GM18868 (cell line): ENCODE results near the gene NUDT16L1.
A peak's percentile ranks its signal among the peaks of the same experiment; 100 is the strongest.

Experiments
- ATAC-seq: cut with Tn5 transposase; IDR thresholded peaks from one replicate; pipeline ENCODE4 v1.9.1; 2021; ENCODE audit warnings: mild to moderate bottlenecking, moderate library complexity; ENCODE audit not compliant: unreplicated experiment

Gene NUDT16L1

GRCh38 chr16:4693956-4694641 is 737 bp downstream of the NUDT16L1 start:
- peak; percentile 9 for ATAC-seq

GRCh38 chr16:4694642-4695451 is 1.5 kb downstream of the NUDT16L1 start:
- ATAC-seq: no peak

- ATAC-seq: no peak
Measured at GRCh38 chr16:4695473-4696171, 2.3 kb downstream of the NUDT16L1 start.

GRCh38 chr16:4696172-4696904 is 3.0 kb downstream of the NUDT16L1 start:
- no peak for ATAC-seq

DNA sequence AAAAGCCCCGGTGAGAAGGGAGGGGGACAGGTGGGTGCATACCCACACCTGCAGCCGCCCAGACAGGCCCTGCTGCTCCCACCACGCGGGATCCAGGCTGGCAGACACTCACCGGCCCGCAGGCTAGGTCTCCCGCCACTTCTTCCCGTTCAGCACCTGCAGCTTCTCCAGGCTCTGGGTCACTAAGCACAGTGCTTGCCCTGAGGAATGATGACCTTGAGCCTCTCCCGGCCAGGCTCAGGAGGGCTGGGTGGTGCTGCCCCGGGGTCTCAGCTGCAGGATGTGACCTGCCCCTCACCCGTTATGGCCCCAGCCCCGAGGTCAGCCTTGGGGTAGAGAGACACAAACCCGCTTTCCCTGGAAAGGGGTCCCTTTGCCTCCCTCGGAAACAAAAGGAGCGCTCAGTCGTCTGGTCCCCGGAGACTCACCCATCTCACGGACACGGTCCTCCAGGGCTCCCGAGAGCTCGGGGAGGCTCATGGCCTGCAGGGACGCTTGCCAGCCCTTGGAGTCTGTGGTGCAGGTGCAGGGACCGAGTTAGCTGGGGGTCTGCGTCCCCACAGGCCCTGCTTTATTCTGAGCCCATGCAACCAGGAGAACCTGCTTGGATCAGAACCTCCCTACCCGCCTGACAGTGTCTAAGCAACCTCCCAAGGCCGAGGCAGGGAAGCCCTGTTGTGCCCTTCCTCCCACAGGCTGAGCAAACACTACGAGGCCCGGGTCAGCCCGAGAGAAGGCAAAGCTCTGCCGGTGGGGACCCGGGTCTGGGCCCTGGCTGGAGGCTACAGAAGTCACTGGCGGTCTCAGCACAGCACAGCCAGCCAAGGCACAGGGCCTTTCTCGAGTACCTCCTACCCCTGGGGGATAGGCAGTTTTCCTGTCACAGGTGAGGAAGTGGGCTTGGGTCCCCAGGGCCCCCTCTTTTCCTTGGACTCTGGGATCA is 3.8 kb downstream of the NUDT16L1 start:
- ATAC-seq: no peak

DNA sequence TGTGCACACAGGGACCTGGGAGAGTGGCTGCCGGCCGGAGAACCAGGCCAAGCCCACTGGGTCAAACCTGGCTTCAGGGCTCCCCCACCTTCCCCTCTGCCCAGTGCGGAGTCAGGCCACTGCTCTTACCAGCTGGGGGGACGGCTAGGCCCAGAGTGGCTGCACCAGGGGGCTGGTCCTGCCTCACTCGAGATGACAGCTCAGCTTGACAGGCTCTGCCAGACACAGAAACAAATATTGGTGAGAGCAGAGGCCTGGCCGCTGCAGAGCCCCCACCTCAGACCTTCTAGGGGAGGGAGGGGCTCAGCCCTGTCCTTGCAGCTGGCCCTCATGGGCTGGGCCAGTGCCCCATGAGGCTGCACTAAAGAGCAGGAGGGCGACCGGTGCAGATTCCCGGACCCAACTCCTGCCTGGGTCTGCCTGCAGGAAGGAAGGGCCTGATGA is 4.5 kb downstream of the NUDT16L1 start:
- no peak for ATAC-seq

DNA sequence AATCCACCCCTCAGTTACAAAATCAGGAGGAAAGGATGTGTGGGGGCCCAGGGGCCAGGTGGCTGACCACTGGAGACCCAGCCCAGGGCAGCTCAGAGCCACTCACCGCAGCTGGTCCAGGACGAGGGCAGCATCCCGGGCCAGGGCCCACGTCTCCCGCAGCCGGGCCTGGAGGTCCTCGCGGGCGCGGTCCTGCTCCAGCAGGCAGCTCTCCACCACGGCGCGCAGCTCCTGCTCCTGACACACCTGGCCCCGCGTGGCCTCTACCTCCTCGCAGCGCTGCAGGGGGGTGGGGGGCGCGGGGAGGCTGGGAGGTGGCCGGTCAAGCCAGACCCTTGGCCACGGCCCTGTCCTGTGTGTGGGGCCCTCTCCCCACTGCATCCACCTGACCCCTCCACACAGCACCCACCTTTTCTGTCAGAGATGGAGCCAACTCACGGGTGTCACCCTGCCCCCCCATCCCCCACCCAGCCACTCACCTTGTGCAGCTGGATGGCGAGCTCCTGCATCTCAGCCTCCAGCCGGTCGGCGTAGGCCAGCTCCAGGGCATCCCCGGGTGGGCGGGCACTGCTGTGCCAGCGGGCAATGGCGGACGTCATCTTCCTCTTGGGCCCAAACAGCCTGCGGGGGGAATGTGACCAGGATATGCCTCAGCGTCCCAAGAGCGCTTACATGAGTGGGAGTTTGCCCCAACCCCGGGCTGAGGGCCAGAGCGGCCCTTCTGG is 5.1 kb downstream of the NUDT16L1 start:
- no peak for ATAC-seq

DNA sequence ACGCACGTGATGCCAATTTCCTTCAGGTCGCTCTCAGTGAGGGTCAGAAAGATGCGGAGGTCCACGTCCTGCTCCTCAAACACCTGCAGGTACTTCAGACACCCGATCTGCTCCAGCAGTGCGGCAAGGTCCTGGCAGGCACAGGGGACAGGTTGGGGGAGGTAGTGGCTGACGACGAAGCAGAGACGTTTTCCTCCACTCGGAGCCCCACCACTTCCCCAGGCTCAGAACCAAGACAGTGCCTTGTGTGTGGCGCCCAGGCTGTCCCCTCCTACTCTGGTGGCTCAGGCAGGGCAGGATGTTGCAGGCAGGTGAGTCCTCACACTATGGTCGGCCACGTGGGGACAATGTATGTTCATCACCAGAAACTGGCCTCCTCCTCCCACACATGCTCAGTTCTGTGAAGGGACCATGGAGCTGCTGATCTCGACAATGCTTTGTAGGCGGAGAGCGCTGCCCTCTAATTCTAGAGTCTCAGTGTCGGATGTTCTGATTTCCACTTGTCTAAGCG is 5.7 kb downstream of the NUDT16L1 start:
- ATAC-seq: no peak

DNA sequence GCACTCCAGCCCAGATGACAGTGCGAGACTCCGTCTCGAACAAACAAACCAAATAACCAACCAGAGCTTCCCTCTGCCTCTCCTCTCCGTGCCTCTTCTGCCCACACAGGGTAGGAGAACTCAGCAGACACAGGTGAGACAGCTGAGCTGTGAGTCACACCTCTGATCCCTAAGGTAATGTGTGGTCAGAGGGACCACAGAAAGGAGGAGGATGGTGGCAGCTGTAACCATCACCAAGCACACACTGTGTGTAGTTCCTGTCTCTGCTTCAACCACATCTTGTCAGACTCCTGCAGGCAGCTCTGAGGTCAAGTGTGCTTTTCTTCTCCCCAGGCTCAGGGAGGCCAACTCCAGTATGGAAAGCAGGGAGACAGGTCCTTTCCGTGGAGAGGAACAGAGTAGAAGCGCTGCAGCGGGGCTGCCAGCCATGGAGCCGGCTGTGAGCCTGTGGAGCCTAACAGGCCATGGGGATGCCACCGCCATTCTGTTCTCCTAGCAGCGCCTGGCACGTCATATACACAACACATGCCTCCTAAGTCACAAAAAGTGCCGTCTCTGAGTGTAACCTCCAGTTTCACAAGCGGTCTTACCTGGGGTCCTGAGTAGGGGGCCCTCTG is 7.1 kb downstream of the NUDT16L1 start:
- no peak for ATAC-seq

DNA sequence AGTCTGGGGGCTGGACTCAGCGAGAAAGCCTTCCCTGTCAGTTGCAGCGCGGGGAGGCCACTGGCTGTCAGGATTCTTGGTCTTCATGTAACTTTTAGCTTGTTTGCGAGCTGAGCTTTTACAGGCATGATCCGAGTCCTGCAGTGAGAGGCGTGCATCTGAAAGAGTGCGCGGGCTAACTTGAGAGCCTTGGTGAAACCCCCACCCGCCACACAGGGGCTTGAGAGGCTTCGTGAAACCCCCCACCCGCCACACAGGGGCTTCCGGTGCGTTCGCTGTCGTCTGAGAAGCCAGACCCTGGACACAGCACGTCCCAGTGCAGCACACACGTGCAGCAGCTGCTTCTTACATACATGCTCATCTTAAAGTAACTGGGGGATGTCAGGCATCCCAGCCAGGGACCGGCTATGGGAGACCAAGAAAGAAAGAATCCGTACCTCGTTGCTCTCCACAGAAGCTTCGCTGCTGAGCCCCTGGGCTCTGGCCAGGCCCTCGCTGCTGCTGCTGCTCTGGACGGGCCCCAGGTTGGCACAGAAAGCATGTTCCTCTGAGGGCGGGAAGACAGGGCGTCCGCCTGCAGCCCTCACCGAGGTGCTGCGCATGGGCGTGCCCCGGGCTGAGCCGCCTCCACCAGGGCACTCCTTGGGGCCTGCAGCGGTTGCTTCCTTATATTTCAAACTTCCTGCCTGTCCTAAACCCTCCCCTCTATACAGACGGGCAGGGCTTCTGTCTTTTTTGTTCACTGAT is 7.8 kb downstream of the NUDT16L1 start:
- ATAC-seq: no peak

DNA sequence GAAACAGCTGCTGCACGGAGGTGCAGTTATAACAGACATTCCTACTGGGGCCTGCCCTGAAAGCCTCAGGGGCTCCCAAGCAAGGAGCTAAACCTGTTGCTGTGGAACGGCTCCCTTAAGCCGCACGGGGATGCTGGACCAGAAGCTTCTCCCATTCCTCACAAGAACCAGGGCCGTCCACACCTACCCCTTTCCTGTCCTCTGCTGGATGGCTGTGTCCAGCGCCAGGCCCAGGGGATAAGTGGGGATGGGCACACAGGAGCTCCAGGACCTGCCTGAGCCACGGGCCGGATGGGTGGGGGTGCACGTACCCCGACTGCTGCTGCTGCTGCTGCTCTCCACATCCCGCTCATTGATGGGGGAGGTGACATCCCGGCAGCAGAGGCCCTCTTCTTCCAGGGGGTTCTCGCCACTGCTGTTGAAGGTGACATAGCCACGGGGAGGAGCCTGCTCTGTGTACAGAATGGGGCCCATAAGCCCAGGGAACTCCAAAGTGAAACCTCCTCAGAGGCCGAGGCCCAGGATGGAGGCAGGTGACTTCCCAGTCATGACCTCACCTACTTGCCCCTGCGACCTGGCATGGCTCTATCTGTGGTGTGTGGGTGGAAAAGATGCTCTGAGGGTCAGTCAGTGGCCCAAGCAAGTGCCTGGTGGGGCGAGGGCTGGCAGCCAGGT is 8.6 kb downstream of the NUDT16L1 start:
- no peak for ATAC-seq

- ATAC-seq: no peak
Measured at GRCh38 chr16:4702466-4702808, 9.1 kb downstream of the NUDT16L1 start.

DNA sequence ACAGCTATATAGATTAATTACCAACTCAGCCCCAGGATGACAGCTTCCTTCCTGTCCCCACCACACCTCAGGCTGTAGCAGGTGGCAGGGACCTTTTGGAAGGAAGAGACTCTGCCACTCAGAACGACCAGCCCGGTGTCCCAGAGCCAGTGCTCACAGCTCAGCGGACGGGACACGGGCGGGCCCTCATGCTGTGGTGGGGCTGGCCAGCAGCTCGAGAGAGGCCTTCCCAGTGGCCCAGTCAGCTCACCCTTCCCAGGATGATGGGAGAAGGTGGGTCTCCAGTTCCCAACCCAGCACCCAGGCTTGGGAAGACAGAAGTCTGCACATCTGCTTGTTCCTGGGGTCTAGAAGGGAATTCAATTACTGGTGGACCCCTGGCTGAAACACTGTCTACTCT is 10.5 kb downstream of the NUDT16L1 start:
- ATAC-seq: no peak

- ATAC-seq: no peak
Measured at GRCh38 chr16:4704491-4704890, 11.1 kb downstream of the NUDT16L1 start.

DNA sequence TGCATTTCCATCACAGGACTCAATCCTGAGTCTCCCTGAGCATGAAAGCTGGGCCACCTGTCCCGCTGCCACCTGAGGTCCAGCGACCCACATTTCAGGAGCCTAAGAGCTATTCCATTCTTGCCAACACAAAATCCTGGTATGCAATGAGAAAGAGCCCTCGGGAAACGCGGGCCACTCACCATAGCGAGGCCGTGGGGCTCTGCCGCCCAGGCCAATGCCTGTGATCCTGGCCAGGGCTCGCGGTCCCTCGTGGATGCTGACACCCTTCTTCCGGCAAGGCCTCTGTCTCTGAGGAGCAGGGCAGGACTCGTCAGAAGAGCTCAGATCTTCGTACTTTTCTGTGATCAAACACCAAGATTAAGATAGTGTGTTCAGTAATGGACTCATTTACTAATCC is 11.6 kb downstream of the NUDT16L1 start:
- ATAC-seq: no peak

- ATAC-seq: no peak
Measured at GRCh38 chr16:4706871-4707270, 13.5 kb downstream of the NUDT16L1 start.

- no peak for ATAC-seq
Measured at GRCh38 chr16:4709481-4709880, 16.1 kb downstream of the NUDT16L1 start.
